ENCODE measurements around the gene ARHGEF19. TPM values are rescaled to one million over a fixed set of nuclear protein-coding genes. Genes with fewer than 3 reads are reported as not detected.

ARHGEF19 gene
- total and polyA plus RNA-seq, 2 of the 13 experiments (the other 11 are each of a cell fraction or from before 2014, with no cell fraction given): 1.7 to 1.8 TPM

- TF ChIP-seq ZNF512 (CRISPR knock-in tag; IDR thresholded peaks at IDR 0.05): no peak
- TF ChIP-seq RAD21 (CRISPR knock-in tag; IDR thresholded peaks at IDR 0.05): no peak
- TF ChIP-seq ONECUT2 (CRISPR knock-in tag; IDR thresholded peaks at IDR 0.05): no peak
- TF ChIP-seq, protein P1, sequence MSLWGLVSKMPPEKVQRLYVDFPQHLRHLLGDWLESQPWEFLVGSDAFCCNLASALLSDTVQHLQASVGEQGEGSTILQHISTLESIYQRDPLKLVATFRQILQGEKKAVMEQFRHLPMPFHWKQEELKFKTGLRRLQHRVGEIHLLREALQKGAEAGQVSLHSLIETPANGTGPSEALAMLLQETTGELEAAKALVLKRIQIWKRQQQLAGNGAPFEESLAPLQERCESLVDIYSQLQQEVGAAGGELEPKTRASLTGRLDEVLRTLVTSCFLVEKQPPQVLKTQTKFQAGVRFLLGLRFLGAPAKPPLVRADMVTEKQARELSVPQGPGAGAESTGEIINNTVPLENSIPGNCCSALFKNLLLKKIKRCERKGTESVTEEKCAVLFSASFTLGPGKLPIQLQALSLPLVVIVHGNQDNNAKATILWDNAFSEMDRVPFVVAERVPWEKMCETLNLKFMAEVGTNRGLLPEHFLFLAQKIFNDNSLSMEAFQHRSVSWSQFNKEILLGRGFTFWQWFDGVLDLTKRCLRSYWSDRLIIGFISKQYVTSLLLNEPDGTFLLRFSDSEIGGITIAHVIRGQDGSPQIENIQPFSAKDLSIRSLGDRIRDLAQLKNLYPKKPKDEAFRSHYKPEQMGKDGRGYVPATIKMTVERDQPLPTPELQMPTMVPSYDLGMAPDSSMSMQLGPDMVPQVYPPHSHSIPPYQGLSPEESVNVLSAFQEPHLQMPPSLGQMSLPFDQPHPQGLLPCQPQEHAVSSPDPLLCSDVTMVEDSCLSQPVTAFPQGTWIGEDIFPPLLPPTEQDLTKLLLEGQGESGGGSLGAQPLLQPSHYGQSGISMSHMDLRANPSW (CRISPR knock-in tag; IDR thresholded peaks at IDR 0.05; ENCODE audit: borderline replicate concordance): no peak
- no peak for TF ChIP-seq SNAPC2 (CRISPR knock-in tag; IDR thresholded peaks at IDR 0.05)
- TF ChIP-seq ISX (CRISPR knock-in tag; conservative IDR thresholded peaks at IDR 0.05): no peak
- no peak for TF ChIP-seq EEA1 (CRISPR knock-in tag; IDR thresholded peaks at IDR 0.05; ENCODE audit: borderline replicate concordance)
- TF ChIP-seq ZKSCAN8 (CRISPR knock-in tag; IDR thresholded peaks at IDR 0.05; ENCODE audit: borderline replicate concordance): peak; percentile 99
- TF ChIP-seq ZNF558 (CRISPR knock-in tag; IDR thresholded peaks at IDR 0.05; ENCODE audit: borderline replicate concordance): no peak
- TF ChIP-seq RFX1 (IDR thresholded peaks at IDR 0.05): no peak
- 0 out of 2 replicates have a peak, but pooled peaks have one; percentile 53 for TF ChIP-seq TGIF2 (CRISPR knock-in tag; IDR thresholded peaks at IDR 0.05)
- peak; percentile 54; the same call in 1 of the 2 replicates for TF ChIP-seq ZMYM2 (CRISPR knock-in tag; IDR thresholded peaks at IDR 0.05)
- no peak for TF ChIP-seq CCAR2 (optimal IDR thresholded peaks at IDR 0.05; ENCODE audit: low read depth, low read length)
- no peak for TF ChIP-seq ZNF225 (CRISPR knock-in tag; IDR thresholded peaks at IDR 0.05)
- TF ChIP-seq, protein P2, sequence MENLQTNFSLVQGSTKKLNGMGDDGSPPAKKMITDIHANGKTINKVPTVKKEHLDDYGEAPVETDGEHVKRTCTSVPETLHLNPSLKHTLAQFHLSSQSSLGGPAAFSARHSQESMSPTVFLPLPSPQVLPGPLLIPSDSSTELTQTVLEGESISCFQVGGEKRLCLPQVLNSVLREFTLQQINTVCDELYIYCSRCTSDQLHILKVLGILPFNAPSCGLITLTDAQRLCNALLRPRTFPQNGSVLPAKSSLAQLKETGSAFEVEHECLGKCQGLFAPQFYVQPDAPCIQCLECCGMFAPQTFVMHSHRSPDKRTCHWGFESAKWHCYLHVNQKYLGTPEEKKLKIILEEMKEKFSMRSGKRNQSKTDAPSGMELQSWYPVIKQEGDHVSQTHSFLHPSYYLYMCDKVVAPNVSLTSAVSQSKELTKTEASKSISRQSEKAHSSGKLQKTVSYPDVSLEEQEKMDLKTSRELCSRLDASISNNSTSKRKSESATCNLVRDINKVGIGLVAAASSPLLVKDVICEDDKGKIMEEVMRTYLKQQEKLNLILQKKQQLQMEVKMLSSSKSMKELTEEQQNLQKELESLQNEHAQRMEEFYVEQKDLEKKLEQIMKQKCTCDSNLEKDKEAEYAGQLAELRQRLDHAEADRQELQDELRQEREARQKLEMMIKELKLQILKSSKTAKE (CRISPR knock-in tag; IDR thresholded peaks at IDR 0.05; ENCODE audit: borderline replicate concordance): no peak
- TF ChIP-seq MXD3 (CRISPR knock-in tag; IDR thresholded peaks at IDR 0.05): no peak; the same call in 1 of the 2 replicates
- TF ChIP-seq TAF1 (CRISPR knock-in tag; IDR thresholded peaks at IDR 0.05): peak; percentile 47
- TF ChIP-seq FOXA3 (CRISPR knock-in tag; IDR thresholded peaks at IDR 0.05): peak; percentile 82
- TF ChIP-seq, protein P3, sequence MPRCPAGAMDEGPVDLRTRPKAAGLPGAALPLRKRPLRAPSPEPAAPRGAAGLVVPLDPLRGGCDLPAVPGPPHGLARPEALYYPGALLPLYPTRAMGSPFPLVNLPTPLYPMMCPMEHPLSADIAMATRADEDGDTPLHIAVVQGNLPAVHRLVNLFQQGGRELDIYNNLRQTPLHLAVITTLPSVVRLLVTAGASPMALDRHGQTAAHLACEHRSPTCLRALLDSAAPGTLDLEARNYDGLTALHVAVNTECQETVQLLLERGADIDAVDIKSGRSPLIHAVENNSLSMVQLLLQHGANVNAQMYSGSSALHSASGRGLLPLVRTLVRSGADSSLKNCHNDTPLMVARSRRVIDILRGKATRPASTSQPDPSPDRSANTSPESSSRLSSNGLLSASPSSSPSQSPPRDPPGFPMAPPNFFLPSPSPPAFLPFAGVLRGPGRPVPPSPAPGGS (CRISPR knock-in tag; IDR thresholded peaks at IDR 0.05): no peak; the same call in 1 of the 2 replicates
- no peak for TF ChIP-seq FLYWCH1 (CRISPR knock-in tag; IDR thresholded peaks at IDR 0.05)
These were observed 30.3 kb downstream of the ARHGEF19 start (continued) for GRCh38 chr1:16181887-16182719.

All from HepG2 (cell line).